HL-60 (cell line): Measurements from ENCODE around the gene ATP13A1.

ENCODE experiments used
- GABPA ChIP-seq: IDR thresholded peaks from 2 replicates; pipeline ENCODE4 v1.6.1; 2012; ENCODE audit warnings: low read depth
- POLR2AphosphoS5 ChIP-seq: IDR thresholded peaks from 2 replicates; pipeline ENCODE4 v1.6.1; 2012; ENCODE audit warnings: low read depth
- SPI1 ChIP-seq: IDR thresholded peaks from 2 replicates; pipeline ENCODE4 v1.6.1; 2012; ENCODE audit warnings: low read depth, mild to moderate bottlenecking, borderline replicate concordance
- TF ChIP-seq, protein P1 (sequence below): IDR thresholded peaks from one replicate; pipeline ENCODE4 v1.5.1; 2011; ENCODE audit warnings: low read length, control low read depth, inconsistent platforms; ENCODE audit not compliant: insufficient read depth

DNA sequence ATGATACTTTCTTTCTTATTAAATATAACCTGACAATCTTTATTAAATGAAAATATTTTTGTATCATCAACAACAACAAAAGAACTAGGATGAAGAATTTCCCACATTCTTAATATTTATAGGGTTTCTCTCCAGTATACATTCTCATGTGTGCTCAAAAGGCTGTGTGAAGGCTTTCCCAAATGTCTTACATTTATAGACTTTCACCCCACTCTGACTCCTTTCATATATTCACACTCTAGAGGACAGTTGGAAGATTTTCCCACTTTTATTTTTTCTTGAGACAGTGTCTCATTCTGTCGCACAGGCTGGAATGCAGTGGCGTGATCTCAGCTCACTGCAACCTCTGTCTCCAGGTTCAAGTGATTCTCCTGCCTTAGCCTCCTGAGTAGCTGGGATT, 47.0 kb upstream of the ATP13A1 start:
- TF ChIP-seq, protein P1, sequence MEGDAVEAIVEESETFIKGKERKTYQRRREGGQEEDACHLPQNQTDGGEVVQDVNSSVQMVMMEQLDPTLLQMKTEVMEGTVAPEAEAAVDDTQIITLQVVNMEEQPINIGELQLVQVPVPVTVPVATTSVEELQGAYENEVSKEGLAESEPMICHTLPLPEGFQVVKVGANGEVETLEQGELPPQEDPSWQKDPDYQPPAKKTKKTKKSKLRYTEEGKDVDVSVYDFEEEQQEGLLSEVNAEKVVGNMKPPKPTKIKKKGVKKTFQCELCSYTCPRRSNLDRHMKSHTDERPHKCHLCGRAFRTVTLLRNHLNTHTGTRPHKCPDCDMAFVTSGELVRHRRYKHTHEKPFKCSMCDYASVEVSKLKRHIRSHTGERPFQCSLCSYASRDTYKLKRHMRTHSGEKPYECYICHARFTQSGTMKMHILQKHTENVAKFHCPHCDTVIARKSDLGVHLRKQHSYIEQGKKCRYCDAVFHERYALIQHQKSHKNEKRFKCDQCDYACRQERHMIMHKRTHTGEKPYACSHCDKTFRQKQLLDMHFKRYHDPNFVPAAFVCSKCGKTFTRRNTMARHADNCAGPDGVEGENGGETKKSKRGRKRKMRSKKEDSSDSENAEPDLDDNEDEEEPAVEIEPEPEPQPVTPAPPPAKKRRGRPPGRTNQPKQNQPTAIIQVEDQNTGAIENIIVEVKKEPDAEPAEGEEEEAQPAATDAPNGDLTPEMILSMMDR, result no peak
- no peak for TF ChIP-seq GABPA
- no peak for TF ChIP-seq POLR2AphosphoS5
- no peak for TF ChIP-seq SPI1
